K562 (cell line): ENCODE results near the gene PIP4K2C. TPM values are rescaled to one million over a fixed set of nuclear protein-coding genes. Genes with fewer than 3 reads are reported as not detected.

Experiments
- CLOCK ChIP-seq: fragments of 250-450 bp; sonication (Bioruptor Pico); IDR thresholded peaks from 2 replicates; pipeline ENCODE4 v1.4.0; 2020; ENCODE audit warnings: mild to moderate bottlenecking, moderate library complexity, borderline replicate concordance
- GATA2 ChIP-seq: sonication (generic); formaldehyde crosslinking; IDR thresholded peaks from 2 replicates; pipeline ENCODE4 v1.4.0; 2020; ENCODE audit warnings: mild to moderate bottlenecking, missing genetic modification reagents
- MCM5 ChIP-seq: fragments of 450-650 bp; IDR thresholded peaks from 2 replicates; pipeline ENCODE4 v1.6.1; 2016; ENCODE audit warnings: low read depth
- SNRNP70 ChIP-seq: fragments of 200-400 bp; formaldehyde crosslinking; optimal IDR thresholded peaks from 2 replicates; pipeline ENCODE3; 2017; ENCODE audit warnings: low read depth, low read length
- ZMIZ1 ChIP-seq, 2 experiments: fragments of 150-350 bp in 1 of 2; IDR thresholded peaks; 2 replicates each; pipeline ENCODE4 v1.6.1; 2012 to 2016; ENCODE audit warnings: low read depth in 2 of 2, low read length in 2 of 2, mild to moderate bottlenecking in 1 of 2, moderate library complexity in 1 of 2
- ZNF121 ChIP-seq: sonication (generic); formaldehyde crosslinking; conservative IDR thresholded peaks from 2 replicates; pipeline ENCODE4 v1.8.0; 2022; ENCODE audit warnings: missing genetic modification reagents
- ZNF764 ChIP-seq: fragments of 250-450 bp; sonication (Bioruptor Pico); IDR thresholded peaks from 2 replicates; pipeline ENCODE4 v1.4.0; 2020; ENCODE audit warnings: low read depth, mild to moderate bottlenecking, moderate library complexity
- ZSCAN29 ChIP-seq: fragments of 450-650 bp; IDR thresholded peaks from 2 replicates; pipeline ENCODE4 v1.6.1; 2017
- polyA plus RNA-seq, 8 experiments: library from polyadenylated mRNA; depleted of rRNA in 4 of 8; stranded (reverse) in 5 of 8; unstranded in 3 of 8; fragments of >200 nt; fragmentation: Nextera tagmentation in 2 of 8; fragmentation: Illumina TruSeq in 1 of 8; extraction: Ambion mirVana in 2 of 8; extraction: Trizol in 1 of 8; gene quantifications; 2 replicates each; pipeline versions ENCODE4 v1.2.1 to v1.2.3, GENCODE V29; 2011 to 2014; ENCODE audit warnings: inconsistent platforms in 1 of 8, missing spikeins in 1 of 8
- total RNA-seq, 7 experiments: library from RNA; depleted of rRNA in 6 of 7; stranded (reverse); fragments of >200 nt in 6 of 7; fragmentation: Illumina TruSeq in 2 of 7; extraction: Trizol in 2 of 7; gene quantifications; 2 replicates each; pipeline versions ENCODE4 v1.2.1 to v1.2.3, GENCODE V29; 2011 to 2021; ENCODE audit warnings: low replicate concordance in 1 of 7

PIP4K2C gene
- total and polyA plus RNA-seq, 9 of the 15 experiments (the other 6 are each of a cell fraction or from before 2014, with no cell fraction given), result 9.0 to 41.4 (median 18.3) TPM

- TF ChIP-seq ZMIZ1 (IDR thresholded peaks at IDR 0.05; ENCODE audit: low read depth in 2 of 2, low read length in 2 of 2) (no peak), MCM5 (no peak), CLOCK (CRISPR knock-in tag) (no peak), ZSCAN29 (no peak), ZNF764 (CRISPR knock-in tag) (no peak), ZNF121 (CRISPR knock-in tag) (no peak), GATA2 (no peak), SNRNP70 (no peak)
- TF ChIP-seq, all 486 proteins: peak for 122
Observed at GRCh38 chr12:57590864-57591781, at the start of gene PIP4K2C (continued).
